WI38 (cell line): ENCODE results near the gene PCNT.

ENCODE experiments used
- H3K4me3 ChIP-seq: 2 replicates; pipeline ENCODE4 v1.5.1; 2011; ENCODE audit warnings: low read depth, mild to moderate bottlenecking, control low read depth, low read length
- CTCF ChIP-seq: IDR thresholded peaks from 2 replicates; pipeline ENCODE4 v1.5.1; 2012; ENCODE audit warnings: low read depth, mild to moderate bottlenecking, control low read depth, low read length

The PCNT gene

GRCh38 chr21:46409641-46410406 is 85.9 kb downstream of the PCNT start:
- no peak overlapping the region for H3K4me3 ChIP-seq
- TF ChIP-seq CTCF = no peak

GRCh38 chr21:46410516-46410915 is 86.6 kb downstream of the PCNT start:
- TF ChIP-seq CTCF = no peak
- H3K4me3 ChIP-seq = no peak overlapping the region

- no peak overlapping the region for H3K4me3 ChIP-seq
- no peak for TF ChIP-seq CTCF
These were observed 87.3 kb downstream of the PCNT start for GRCh38 chr21:46411236-46411635.

GRCh38 chr21:46411691-46412090 is 87.7 kb downstream of the PCNT start:
- TF ChIP-seq CTCF = no peak
- H3K4me3 ChIP-seq = no peak overlapping the region

GRCh38 chr21:46412521-46413364 is 88.8 kb downstream of the PCNT start:
- TF ChIP-seq CTCF = no peak

GRCh38 chr21:46413365-46413696 is 89.4 kb downstream of the PCNT start:
- no peak for TF ChIP-seq CTCF
- no peak overlapping the region for H3K4me3 ChIP-seq

More at GRCh38 chr21:46412521-46413364, 88.8 kb downstream of the PCNT start:
- no peak overlapping the region for H3K4me3 ChIP-seq

- no peak overlapping the region for H3K4me3 ChIP-seq
- TF ChIP-seq CTCF = no peak
These were observed 91.0 kb downstream of the PCNT start for GRCh38 chr21:46414965-46415275.
